Activated T-cell treated with anti-CD3 and anti-CD28 coated beads for 1 hour (primary cell): ENCODE data around the gene SEMA4D.

Source experiments
- DNase-seq: peaks from one replicate; pipeline ENCODE4 v3.0.0-alpha.2; 2020; ENCODE audit warnings: low read depth

The SEMA4D gene

DNA sequence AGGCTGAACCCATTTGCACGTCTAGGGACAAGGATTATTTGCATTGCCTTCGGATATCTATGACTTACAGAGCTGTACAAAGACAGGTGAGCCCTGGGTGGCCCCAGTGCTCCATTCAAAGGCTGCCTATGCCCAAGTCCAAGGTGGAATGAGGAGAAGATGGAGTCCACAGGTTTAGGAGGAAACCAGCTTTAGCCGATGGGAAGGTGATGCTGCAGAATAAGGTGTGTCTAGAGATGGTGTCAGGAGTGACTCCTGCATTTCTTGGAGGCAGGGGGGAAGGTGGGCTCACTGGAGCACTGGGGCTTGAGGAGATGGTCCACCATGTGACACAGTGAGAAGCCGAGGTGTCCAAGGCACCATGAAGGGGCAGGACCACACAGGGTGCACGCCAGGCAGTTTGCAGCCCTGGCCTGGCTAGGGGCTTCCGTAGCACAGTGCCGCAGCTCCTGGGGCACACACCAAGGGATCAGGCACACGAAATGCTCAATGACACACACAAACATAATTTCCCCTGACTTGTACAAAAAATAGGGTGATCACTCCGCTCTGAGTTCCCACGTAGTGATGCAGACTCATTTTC lies 32.1 kb downstream of the SEMA4D start:
- no peak for DNase-seq

DNA sequence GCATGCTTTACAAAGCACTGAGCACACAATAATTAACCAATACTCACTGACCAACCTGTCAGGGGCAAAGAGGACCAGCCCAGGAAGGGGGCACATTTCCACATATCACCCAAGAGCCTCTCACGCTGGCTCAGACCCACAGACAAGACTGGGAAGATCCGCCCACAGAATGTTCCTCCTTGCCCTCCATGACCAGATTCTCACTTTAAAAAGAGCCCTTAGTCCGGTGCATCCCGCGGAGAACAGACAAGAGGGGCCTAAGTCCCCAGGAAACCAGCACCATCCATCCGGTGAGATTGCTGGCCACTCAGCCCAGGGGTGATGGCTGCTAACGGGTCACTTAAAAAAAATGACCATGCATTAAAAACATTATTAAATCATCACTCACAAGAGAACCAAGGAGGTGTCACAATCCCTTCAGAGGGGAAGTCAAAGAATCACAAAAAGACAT lies 32.9 kb downstream of the SEMA4D start:
- no peak for DNase-seq

GRCh38 chr9:89464300-89464901 lies 33.5 kb downstream of the SEMA4D start:
- DNase-seq = no peak

DNA sequence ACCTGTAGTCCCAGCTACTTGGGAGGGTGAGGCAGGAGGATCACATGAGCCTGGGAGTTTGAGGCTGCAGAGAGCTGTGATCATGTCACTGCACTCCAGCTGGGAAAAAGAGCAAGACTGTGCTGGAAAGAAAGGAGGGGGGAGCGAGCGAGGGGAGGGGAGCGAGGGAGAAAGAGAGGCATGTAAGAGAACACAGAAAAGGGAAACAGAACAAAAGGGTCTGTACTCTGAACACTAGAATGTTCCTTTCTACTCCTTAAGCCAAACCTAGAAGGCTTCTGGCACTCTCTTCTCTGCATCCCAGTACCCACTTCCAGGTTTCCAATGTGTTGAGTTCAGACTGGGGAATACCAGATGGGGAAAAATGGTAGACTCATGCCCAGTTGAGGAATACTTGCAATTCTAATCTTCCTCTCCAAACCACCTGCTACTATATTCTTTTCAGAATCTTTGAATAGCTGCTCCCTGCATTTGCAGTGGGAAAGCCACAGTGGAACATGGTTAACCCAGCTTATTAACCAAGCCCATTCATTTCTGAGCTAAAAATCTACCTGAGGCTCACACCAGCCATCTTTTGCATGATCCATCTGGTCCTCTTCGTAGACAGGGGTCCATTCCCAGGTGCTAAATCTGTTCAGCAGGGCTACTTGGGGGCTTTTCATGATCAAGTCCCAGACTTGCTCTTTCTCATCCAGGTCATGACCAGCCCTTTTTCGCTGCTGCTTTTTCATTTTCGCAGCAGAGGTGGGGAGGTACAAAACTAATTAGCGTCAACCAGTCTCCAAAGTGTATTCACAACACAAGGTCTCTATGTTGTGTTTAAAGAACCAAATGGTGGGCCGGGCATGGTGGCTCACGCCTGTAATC lies 34.9 kb downstream of the SEMA4D start:
- DNase-seq = no peak

- no peak for DNase-seq
Observed at GRCh38 chr9:89462199-89462598, 35.7 kb downstream of the SEMA4D start.

GRCh38 chr9:89461265-89461664 lies 36.6 kb downstream of the SEMA4D start:
- DNase-seq = no peak

DNA sequence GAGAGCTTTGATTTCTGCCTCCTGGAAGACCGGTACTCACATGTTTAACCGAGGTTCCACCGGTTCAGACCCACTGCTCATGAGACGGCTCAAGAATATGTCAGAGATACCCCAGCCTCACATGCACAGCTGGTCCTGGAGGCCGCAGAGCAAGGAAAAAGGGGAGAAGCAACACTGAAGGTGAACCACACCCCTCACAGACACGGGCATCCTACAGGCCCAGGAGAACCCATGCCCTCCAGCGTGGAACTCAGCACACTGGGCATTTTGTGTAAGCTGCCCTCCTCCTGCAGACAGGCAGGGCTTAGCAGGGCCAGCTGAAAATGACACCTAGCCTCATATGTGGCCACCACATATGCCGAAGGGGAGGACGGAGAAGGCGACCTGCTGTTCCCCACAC lies 37.4 kb downstream of the SEMA4D start:
- DNase-seq = no peak

DNA sequence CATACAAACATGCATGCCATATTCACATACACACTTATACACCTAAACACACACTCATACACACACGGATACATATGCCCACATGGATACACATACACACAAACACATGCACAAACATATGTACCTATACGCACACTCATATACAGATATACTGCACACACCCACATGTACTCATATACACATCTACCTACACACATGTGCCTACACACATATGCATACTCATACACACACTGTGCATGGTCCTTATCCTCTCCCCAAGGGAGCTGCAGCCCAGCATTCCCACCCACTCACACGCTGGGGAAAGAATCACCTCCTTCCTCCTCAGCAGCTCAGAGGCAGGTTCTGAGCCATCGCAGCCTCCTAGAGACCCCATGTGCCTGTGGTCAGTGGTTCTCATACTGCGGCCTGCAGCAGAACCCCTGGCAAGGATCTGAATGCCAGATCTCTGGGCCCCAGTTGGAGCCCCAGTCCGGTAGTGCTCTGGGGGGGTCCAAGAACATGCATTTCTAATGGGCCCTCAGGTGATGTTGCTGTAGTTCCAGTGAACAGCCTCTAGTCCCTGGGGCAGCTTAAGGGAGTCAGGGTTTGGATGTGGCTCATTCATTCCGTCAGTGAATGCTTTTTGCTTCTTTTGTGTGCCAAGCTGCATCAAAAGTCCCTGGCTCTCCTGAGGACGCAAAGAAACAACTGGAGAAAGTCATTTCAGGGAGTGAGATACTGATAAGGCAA lies 39.0 kb downstream of the SEMA4D start:
- DNase-seq = no peak

DNA sequence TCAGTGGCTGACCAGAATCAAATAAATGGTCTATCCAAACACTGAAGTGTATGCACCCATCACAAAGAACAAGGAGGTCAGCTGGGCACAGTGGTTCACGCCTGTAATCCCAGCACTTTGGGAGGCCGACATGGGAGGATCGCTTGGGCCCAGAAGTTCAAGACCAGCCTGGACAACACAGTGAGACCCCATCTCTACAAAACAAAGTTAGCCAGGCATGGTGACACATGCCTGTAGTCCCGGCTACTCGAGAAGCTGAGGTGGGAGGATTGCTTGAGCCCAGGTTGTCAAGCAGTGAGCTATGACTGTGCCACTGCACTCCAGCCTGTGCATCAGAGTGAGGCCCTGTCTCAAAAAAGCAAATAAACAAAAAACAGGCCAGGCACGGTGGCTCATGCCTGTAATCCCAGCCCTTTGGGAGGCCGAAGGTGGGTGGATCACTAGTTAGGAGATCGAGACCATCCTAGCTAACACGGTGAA lies 40.5 kb downstream of the SEMA4D start:
- no peak for DNase-seq

DNA sequence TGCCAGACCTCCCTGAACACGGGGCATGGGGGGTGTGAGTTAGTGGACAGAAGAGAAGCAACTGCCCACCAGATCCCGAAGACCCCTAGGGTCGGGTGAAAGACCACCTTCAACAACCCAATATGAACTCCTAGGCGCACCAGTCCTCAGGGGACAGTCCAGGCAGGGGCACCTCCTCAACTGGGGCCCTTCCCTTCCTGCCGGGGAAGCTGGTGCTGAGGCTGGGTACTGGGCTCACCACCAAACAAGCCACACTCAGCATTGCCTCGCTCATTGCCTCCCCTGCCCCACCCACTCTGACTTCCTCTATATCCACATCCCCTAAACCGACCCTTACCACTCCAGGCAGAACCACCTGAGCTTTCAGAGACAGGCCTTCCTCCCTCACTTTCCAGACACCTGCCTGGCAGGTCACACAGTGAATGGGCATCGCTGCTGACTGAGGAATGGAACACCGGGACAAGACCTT lies 42.5 kb downstream of the SEMA4D start:
- no peak for DNase-seq

GRCh38 chr9:89454498-89455355 lies 43.2 kb downstream of the SEMA4D start:
- DNase-seq = no peak

DNA sequence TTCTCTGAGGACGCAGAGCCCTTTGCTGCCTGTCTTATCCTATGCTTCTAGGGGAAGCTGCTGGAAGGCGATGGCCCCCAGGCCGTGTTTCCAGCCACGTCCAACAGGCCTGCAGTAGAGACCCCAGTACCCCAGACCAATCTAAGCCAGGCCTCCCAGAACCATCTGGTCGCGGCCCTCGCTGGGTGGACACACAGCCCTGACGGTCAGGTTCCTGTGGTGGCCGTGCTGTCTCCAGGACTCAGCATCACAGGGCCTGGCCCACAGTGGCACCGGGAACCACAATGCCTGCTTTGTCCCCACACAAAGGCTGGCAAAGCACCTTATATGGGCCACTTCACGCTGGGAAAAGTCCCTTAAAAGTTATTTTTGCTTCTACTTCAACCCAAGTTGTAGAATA lies 44.5 kb downstream of the SEMA4D start:
- DNase-seq = no peak

DNA sequence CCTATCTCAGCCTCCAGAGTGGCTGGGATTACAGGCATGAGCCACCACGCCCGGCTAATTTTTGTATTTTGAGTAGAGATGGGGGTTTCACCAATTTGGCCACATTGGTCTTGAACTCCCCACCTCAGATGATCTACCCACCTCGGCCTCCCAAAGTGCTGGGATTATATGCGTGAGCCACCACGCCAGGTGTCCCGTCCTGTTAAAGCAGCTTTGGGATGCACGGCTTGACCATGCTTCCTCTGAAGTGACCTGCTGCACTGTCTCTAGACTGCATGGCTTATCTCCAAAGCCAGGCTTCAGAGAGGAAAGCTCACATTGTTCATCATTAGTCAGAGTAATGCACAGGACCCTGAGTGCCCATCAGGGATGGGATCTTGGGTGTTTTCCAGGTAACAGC lies 45.4 kb downstream of the SEMA4D start:
- DNase-seq = no peak

DNA sequence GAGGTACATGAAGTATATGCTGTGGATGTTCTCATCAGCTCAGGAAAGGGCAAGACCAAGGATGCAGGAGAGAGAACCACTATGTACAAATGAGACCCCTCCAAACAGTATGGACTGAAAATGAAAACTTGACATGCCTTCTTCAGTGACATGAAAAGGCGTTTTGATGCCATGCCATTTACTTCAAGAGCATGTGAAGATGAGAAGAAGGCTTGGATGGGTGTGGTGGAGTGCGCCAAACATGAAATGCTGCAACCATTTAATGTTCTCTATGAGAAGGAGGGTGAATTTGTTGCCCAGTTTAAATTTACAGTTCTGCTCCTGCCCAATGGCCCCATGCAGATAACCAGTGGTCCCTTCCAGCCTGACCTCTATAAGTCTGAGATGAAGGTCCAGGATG lies 47.7 kb downstream of the SEMA4D start:
- no peak for DNase-seq

GRCh38 chr9:89449261-89449671 lies 48.6 kb downstream of the SEMA4D start:
- DNase-seq = no peak

- no peak for DNase-seq
Observed at GRCh38 chr9:89448821-89449220, 49.1 kb downstream of the SEMA4D start.

DNA sequence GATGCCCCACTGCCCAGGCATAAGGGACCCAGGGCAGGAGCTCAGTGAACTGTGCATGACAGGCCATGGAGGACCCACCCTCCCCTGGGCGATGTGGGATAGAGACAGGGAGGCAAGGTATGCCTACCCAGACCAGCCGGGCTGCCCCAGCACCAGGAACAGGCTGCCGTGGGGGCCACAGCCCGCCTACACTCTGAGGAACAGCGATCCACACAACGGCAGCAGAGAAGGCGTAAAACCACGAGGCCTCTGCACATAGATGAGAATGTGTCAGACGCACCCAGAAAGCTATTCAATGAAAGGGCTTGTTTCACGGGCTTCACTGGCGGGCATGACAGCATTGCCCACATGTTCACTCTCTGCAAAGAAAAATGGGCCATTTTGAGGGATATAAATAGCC lies 49.5 kb downstream of the SEMA4D start:
- no peak for DNase-seq

GRCh38 chr9:89447416-89447815 lies 50.5 kb downstream of the SEMA4D start:
- DNase-seq = no peak

GRCh38 chr9:89446961-89447310 lies 51.0 kb downstream of the SEMA4D start:
- DNase-seq = no peak

GRCh38 chr9:89446261-89446960 lies 51.5 kb downstream of the SEMA4D start:
- no peak for DNase-seq

DNA sequence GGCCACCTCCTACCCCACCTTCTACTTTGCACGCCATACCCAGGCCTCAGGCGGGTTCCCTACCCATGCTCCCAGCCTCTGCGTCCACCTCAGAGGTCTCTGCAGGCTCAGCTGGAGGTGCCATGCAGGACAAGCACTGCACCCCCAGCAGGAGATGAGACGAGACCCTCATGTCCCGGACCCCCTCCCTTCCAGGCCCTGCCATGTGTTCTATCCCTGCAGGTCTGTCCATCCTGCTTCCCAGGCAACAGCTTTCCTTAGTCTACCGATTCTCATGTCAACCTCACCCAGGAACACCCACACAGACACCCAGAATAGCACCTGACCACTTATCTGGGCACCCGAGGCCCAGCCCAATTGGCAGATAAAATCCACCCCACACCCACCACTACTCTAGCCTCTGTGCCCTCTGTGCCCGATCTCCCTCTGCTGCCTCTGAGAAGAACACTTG lies 52.1 kb downstream of the SEMA4D start:
- DNase-seq = no peak
